Upper lobe of left lung (tissue), 4 donors: ENCODE data around the gene TMEM141.

Experiments used
- CTCF ChIP-seq, 6 experiments: fragments of 450-650 bp in 4 of 6; fragments of 200-600 bp in 2 of 6; sonication (generic) in 2 of 6; IDR thresholded peaks; one replicate each; pipeline ENCODE4 v1.5.1; 2016 to 2019; ENCODE audit warnings: antibody characterized with exemption in 6 of 6
- POLR2A ChIP-seq, 4 donors: fragments of 450-650 bp; IDR thresholded peaks; one replicate each; pipeline ENCODE4 v1.5.1; 2016 to 2017; ENCODE audit warnings: antibody characterized with exemption in 4 of 4, mild to moderate bottlenecking in 2 of 4

- TF ChIP-seq POLR2A (IDR thresholded peaks at IDR 0.05), result no peak
- no peak for TF ChIP-seq CTCF (IDR thresholded peaks at IDR 0.05)
These were observed 49.1 kb upstream of the TMEM141 start for GRCh38 chr9:136741883-136742571.
